IPS DF 4.7 (cell line): Measurements from ENCODE around the gene C19orf38.

Experiments used
- DNase-seq: peaks from one replicate; pipeline ENCODE4 v3.0.0-alpha.2; 2013; ENCODE audit warnings: low spot score; ENCODE audit errors: extremely low read depth

The C19orf38 gene

GRCh38 chr19:10848230-10848856 is at the start of gene C19orf38:
C19orf38 (plus strand) TSS chr19:10848415; CDS start chr19:10848509, 94 bp downstream.
- no peak for DNase-seq

- DNase-seq = no peak
Measured at GRCh38 chr19:10800488-10800887, 47.7 kb upstream of the C19orf38 start.

- DNase-seq = no peak
Measured at GRCh38 chr19:10802479-10802878, 45.7 kb upstream of the C19orf38 start.

GRCh38 chr19:10803252-10803651 is 45.0 kb upstream of the C19orf38 start:
- DNase-seq = no peak

GRCh38 chr19:10805065-10805757 is 43.0 kb upstream of the C19orf38 start:
- DNase-seq = no peak

GRCh38 chr19:10805758-10806247 is 42.4 kb upstream of the C19orf38 start:
- DNase-seq = no peak

- DNase-seq = no peak
Measured at GRCh38 chr19:10808937-10809649, 39.1 kb upstream of the C19orf38 start.

- DNase-seq = no peak
Measured at GRCh38 chr19:10809651-10810285, 38.4 kb upstream of the C19orf38 start.

- DNase-seq = no peak
Measured at GRCh38 chr19:10811391-10812111, 36.7 kb upstream of the C19orf38 start.

GRCh38 chr19:10812196-10812595 is 36.0 kb upstream of the C19orf38 start:
- DNase-seq = no peak

GRCh38 chr19:10812902-10813404 is 35.3 kb upstream of the C19orf38 start:
- DNase-seq = no peak

GRCh38 chr19:10815007-10815536 is 33.1 kb upstream of the C19orf38 start:
- no peak for DNase-seq

- DNase-seq = no peak
Measured at GRCh38 chr19:10815969-10816644, 32.1 kb upstream of the C19orf38 start.

GRCh38 chr19:10816691-10817090 is 31.5 kb upstream of the C19orf38 start:
- no peak for DNase-seq

- DNase-seq = no peak
Measured at GRCh38 chr19:10817291-10818038, 30.8 kb upstream of the C19orf38 start.

GRCh38 chr19:10818301-10819123 is 29.7 kb upstream of the C19orf38 start:
- DNase-seq = no peak

- DNase-seq = no peak
Measured at GRCh38 chr19:10819124-10820060, 28.8 kb upstream of the C19orf38 start.
